Heart left ventricle (tissue), 13 donors: ENCODE data around the gene CSNK1G1.

ENCODE experiments used
- CTCF ChIP-seq, 12 donors: fragments of 200-600 bp; sonication (generic) in 4 of 12; IDR thresholded peaks; one replicate each; pipeline versions ENCODE4 v1.5.0 to v1.8.0; 2018 to 2022; ENCODE audit warnings: antibody characterized with exemption in 12 of 12, mild to moderate bottlenecking in 5 of 12
- POLR2A ChIP-seq, 2 donors: fragments of 450-650 bp; IDR thresholded peaks; one replicate each; pipeline ENCODE4 v1.6.1; 2017; ENCODE audit warnings: antibody characterized with exemption in 2 of 2, mild to moderate bottlenecking in 2 of 2, moderate library complexity in 2 of 2
- donor health status: ischemic (EF 13 %, LVEDD 7.1; RV severe dilation, severe dysfunction).
- donor health status: DM: no; HTN: yes; CAD: no.
- donor health status: DM: no; HTN: no; CAD: no.
- donor health status: ischemic (EF 25% LVEDD 6.9; RV normal size, moderate dysfunction).
- donor health status: ischemic (EF 25% LVEDD 5.7; RV mildly dilated, moderate dysfunction).
- donor health status: ischemic (EF 35%, LVEDD 5.7; RV mildly dilated, moderate dysfunction).
- donor health status: nonischemic (EF 11% LVEDD 7.7; RV severe dilation, severe dysfunction).
- donor health status: DM: yes; HTN: yes; CAD: no.
- donor health status: PGD.
- donor health status: ischemic (EF 29% LVEDD 5.4; RV normal size, mild dysfunction).
- donor health status: nonischemic (EF 23%, LVEDD 6.1; RV moderate dilation, normal function).

DNA sequence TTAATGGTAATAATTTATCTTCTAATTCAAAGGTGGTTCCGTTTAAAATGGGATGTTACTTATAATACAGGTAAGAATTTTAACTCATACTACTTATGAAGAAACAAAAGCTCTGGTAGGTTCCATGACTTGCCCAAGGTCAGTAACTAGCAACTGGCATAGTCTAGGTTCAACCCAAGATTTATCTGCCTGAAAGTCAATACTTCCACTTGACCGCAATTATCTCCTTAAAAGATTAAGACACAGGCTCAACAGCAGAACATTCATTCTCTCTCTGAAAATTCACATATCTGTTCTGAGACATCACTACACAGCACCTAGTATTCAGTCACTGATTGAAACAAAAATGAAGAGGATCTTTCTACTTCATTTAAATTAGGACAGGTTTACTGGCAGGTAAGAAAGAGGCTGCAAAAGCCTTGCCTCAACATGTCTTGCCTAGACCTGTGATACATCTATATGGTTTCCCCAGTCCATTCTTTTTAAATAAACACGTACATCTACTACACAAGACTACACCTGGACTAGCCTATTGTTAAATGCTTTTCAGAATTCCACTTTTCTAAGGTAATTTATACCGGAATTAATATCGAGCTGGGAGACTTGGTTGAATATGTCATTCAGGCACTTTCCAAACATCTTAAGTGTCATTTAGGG lies 1.2 kb downstream of the CSNK1G1 start:
- TF ChIP-seq CTCF (IDR thresholded peaks at IDR 0.05) = no peak
- TF ChIP-seq POLR2A (IDR thresholded peaks at IDR 0.05) = no peak
